Aorta (tissue), 5 donors: Measurements from ENCODE around the gene RIN3. TPM values are rescaled to one million over a fixed set of nuclear protein-coding genes. Genes with fewer than 3 reads are reported as not detected.
A peak's percentile ranks its signal among the peaks of the same experiment; 100 is the strongest.

Experiments
- ATAC-seq: fragments of 200-7000 bp; cut with Tn5 transposase; one replicate; pipeline ENCODE4 v1.9.1; 2022; ENCODE audit warnings: moderate library complexity; ENCODE audit not compliant: low FRiP score
- DNase-seq, 2 donors: peaks; one replicate each; pipeline ENCODE4 v3.0.0-alpha.2; 2020
- H3K27ac ChIP-seq, 2 donors: one replicate each; pipeline ENCODE4 v1.5.1; 2013; ENCODE audit warnings: low read length in 2 of 2, mild to moderate bottlenecking in 2 of 2, moderate library complexity in 2 of 2, control low read depth in 1 of 2, inconsistent platforms in 1 of 2, low read depth in 1 of 2
- H3K27me3 ChIP-seq, 2 donors: one replicate each; pipeline ENCODE4 v1.6.1; 2013; ENCODE audit warnings: control low read depth in 1 of 2, low read length in 1 of 2, mild to moderate bottlenecking in 1 of 2, moderate library complexity in 1 of 2; ENCODE audit not compliant: insufficient read depth in 2 of 2, control insufficient read depth in 1 of 2
- H3K36me3 ChIP-seq, 2 donors: one replicate each; pipeline ENCODE4 v1.6.1; 2013; ENCODE audit warnings: control low read depth in 1 of 2, low read length in 1 of 2, mild to moderate bottlenecking in 1 of 2; ENCODE audit not compliant: insufficient read depth in 2 of 2, control insufficient read depth in 1 of 2
- H3K4me1 ChIP-seq, 2 donors: one replicate each; pipeline ENCODE4 v1.6.1; 2013; ENCODE audit warnings: low read length in 2 of 2, control low read depth in 1 of 2, mild to moderate bottlenecking in 1 of 2, moderate library complexity in 1 of 2; ENCODE audit not compliant: insufficient read depth in 2 of 2, control insufficient read depth in 1 of 2
- H3K4me3 ChIP-seq, 2 donors: one replicate each; pipeline ENCODE4 v1.5.1; 2013; ENCODE audit warnings: low read length in 2 of 2, control low read depth in 1 of 2, mild to moderate bottlenecking in 1 of 2
- H3K9me3 ChIP-seq: one replicate; pipeline ENCODE4 v1.6.1; 2013; ENCODE audit warnings: mild to moderate bottlenecking, low read length; ENCODE audit not compliant: control insufficient read depth
- WGBS, 2 donors: extraction: QIAGEN DNeasy Blood & Tissue Kit; methylation state at CpG; one replicate each; pipeline ENCODE4 v1.1.7; 2013; 5-methylcytosine and 5-hydroxymethylcytosine counted together
- intact Hi-C, 2 donors: fragments of 100-400 bp; cut with DNase I; formaldehyde crosslinking; loops; one replicate each; pipeline versions ENCODE4 v1.14.2 to v1.15.0; 2022
- polyA plus RNA-seq, 2 donors: library from polyadenylated mRNA; stranded (reverse); fragments of 200-250 nt; gene quantifications; one replicate each; pipeline ENCODE4 v1.2.3, GENCODE V29; 2013
- total RNA-seq, 2 donors: library from RNA; stranded (reverse); fragmentation: NEBNext Ultra II Directional; extraction: Animal tissue kit (Norgen Biotek cat#: 25700); gene quantifications; one replicate each; pipeline ENCODE4 v1.2.1, GENCODE V29; 2021
- donor health status: healthy with polysubstance abuse.
- donor health status: Bipolar disorder and iron deficiency.
- donor health status: DM: no; HTN: no; CAD: no.
- donor health status: DM: no; HTN: no; CAD: no.
- donor health status: DM: yes; HTN: yes; CAD: no.

The RIN3 gene
- total and polyA plus RNA-seq, 4 donors: 10.5 to 53.8 (median 30.1) TPM

- 92 to 94% methylated on average over 16 to 18 of the region's 18 CpGs for WGBS, 2 donors
- DNase-seq: no peak
- H3K4me3 ChIP-seq: no peak overlapping the region
- no peaks in the 10 kb centered on the region for H3K4me1 ChIP-seq
- H3K27me3 ChIP-seq: no peaks in the 10 kb centered on the region
- intact Hi-C loops: no loop called here
- peaks cover 0 to 4% of the 10 kb centered on the region in 2 donors for H3K36me3 ChIP-seq
- no peak for ATAC-seq
- H3K9me3 ChIP-seq: no peaks in the 10 kb centered on the region
- no peak overlapping the region for H3K27ac ChIP-seq
These were observed 140.8 kb downstream of the RIN3 start for GRCh38 chr14:92654239-92654901.

- ATAC-seq: no peak
- no peak overlapping the region for H3K27ac ChIP-seq
- WGBS, 2 donors: 81 to 83% methylated on average over 13 of the region's 13 CpGs
- peak in 1 of 2 donors; percentile 68 for DNase-seq
- no peaks in the 10 kb centered on the region for H3K9me3 ChIP-seq
- no peaks in the 10 kb centered on the region for H3K27me3 ChIP-seq
- intact Hi-C loops: no loop called here
- H3K4me3 ChIP-seq: no peak overlapping the region
- no peaks in the 10 kb centered on the region for H3K4me1 ChIP-seq
- peaks cover 0 to 4% of the 10 kb centered on the region in 2 donors for H3K36me3 ChIP-seq
These were observed 142.0 kb downstream of the RIN3 start for GRCh38 chr14:92655419-92656201.

- no peaks in the 10 kb centered on the region for H3K9me3 ChIP-seq
- intact Hi-C loops: no loop called here
- peaks cover 0 to 6% of the 10 kb centered on the region in 2 donors for H3K36me3 ChIP-seq
- ATAC-seq (no peak), DNase-seq (peak in 1 of 2 donors; percentile 65)
- H3K27ac ChIP-seq: no peak overlapping the region
- no peaks in the 10 kb centered on the region for H3K4me1 ChIP-seq
- 71 to 73% methylated on average over 8 of the region's 8 CpGs for WGBS, 2 donors
- H3K27me3 ChIP-seq: no peaks in the 10 kb centered on the region
- no peak overlapping the region for H3K4me3 ChIP-seq
These were observed 142.9 kb downstream of the RIN3 start for GRCh38 chr14:92656306-92657081.

- H3K9me3 ChIP-seq: no peaks in the 10 kb centered on the region
- 73 to 78% methylated on average over 12 to 13 of the region's 13 CpGs for WGBS, 2 donors
- H3K27ac ChIP-seq: no peak overlapping the region
- ATAC-seq: no peak
- H3K4me3 ChIP-seq: no peak overlapping the region
- H3K27me3 ChIP-seq: no peaks in the 10 kb centered on the region
- DNase-seq: peak; percentile 80 to 87
- H3K36me3 ChIP-seq: peaks cover 0 to 6% of the 10 kb centered on the region in 2 donors
- intact Hi-C loops: no loop called here
- H3K4me1 ChIP-seq: no peaks in the 10 kb centered on the region
These were observed 144.0 kb downstream of the RIN3 start for GRCh38 chr14:92657457-92658142.

- Histone ChIP-seq H3K4me1 (no peaks in the 10 kb centered on the region), H3K9me3 (no peaks in the 10 kb centered on the region), H3K27ac (no peak overlapping the region), H3K4me3 (no peak overlapping the region), H3K27me3 (no peaks in the 10 kb centered on the region), H3K36me3 (peaks cover 0 to 3% of the 10 kb centered on the region in 2 donors)
- DNase-seq: no peak
- intact Hi-C loops: no loop called here
- WGBS, 2 donors: 86 to 88% methylated on average over 13 of the region's 13 CpGs
- ATAC-seq: no peak
These were observed 144.6 kb downstream of the RIN3 start for GRCh38 chr14:92658160-92658559.

GRCh38 chr14:92658684-92659083 is 145.1 kb downstream of the RIN3 start:
- no peaks in the 10 kb centered on the region for H3K4me1 ChIP-seq
- H3K9me3 ChIP-seq: no peaks in the 10 kb centered on the region
- H3K27me3 ChIP-seq: no peaks in the 10 kb centered on the region
- H3K4me3 ChIP-seq: no peak overlapping the region
- intact Hi-C loops: no loop called here
- H3K27ac ChIP-seq: no peak overlapping the region
- H3K36me3 ChIP-seq: peaks cover 0 to 2% of the 10 kb centered on the region in 2 donors
- DNase-seq (no peak), ATAC-seq (no peak)

- intact Hi-C loops: no loop called here
- DNase-seq (peak in 1 of 2 donors; percentile 83), ATAC-seq (peak; percentile 23)
- Histone ChIP-seq H3K27me3 (no peaks in the 10 kb centered on the region), H3K36me3 (peaks cover 0 to 2% of the 10 kb centered on the region in 2 donors), H3K4me3 (no peak overlapping the region), H3K9me3 (no peaks in the 10 kb centered on the region), H3K4me1 (no peaks in the 10 kb centered on the region), H3K27ac (no peak overlapping the region)
- 75 to 78% methylated on average over 11 of the region's 11 CpGs for WGBS, 2 donors
These were observed 146.4 kb downstream of the RIN3 start for GRCh38 chr14:92659765-92660561.

GRCh38 chr14:92660571-92660970 is 147.0 kb downstream of the RIN3 start:
- no peak overlapping the region for H3K4me3 ChIP-seq
- intact Hi-C loops: no loop called here
- no peaks in the 10 kb centered on the region for H3K4me1 ChIP-seq
- H3K36me3 ChIP-seq: peaks cover 0 to 2% of the 10 kb centered on the region in 2 donors
- DNase-seq: peak in 1 of 2 donors; percentile 36
- H3K27ac ChIP-seq: no peak overlapping the region
- H3K9me3 ChIP-seq: no peaks in the 10 kb centered on the region
- no peaks in the 10 kb centered on the region for H3K27me3 ChIP-seq
- no peak for ATAC-seq
- 76 to 80% methylated on average over 3 of the region's 3 CpGs for WGBS, 2 donors
